ENCODE measurements around the gene RCSD1. TPM values are rescaled to one million over a fixed set of nuclear protein-coding genes. Genes with fewer than 3 reads are reported as not detected.

The RCSD1 gene
- total and polyA plus RNA-seq, 2 of the 13 experiments (the other 11 are each of a cell fraction or from before 2014, with no cell fraction given) = not detected

DNA sequence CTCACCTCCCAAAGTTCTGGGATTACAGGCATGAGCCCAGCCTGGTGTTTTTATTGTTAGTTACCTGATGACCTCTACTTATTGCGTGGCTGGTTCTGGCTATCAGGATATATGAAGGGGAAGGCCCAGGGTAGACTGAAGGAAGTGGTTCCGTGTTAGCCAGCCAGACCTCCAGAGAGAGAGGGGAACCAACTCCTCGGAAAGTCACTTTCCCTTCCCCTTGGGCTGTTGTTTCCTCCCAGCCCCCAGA, 2.5 kb upstream of the RCSD1 start:
- no peak for FAIRE-seq
- BruUV-seq (replicated peaks) = no TSS peak
- ChIA-PET CTCF (ENCODE audit: low intra/inter-chr PET ratio, low total read pairs) (no interaction called here), POLR2A (no interaction called here)
- peak; percentile 19; the same call in 2 of the 3 replicates for ATAC-seq
- no peak for DNase-seq (ENCODE audit: low spot score)
- in situ Hi-C loops (cut with HindIII; ENCODE audit: extremely low pct_ligation_motif_present, low pct_unique_long_range_greater_than_20kb) = no loop called here
- H3K27ac ChIP-seq (ENCODE audit: extremely low read length, insufficient read depth, low read length) = no peak overlapping the region
- TF ChIP-seq NR2F2 (IDR thresholded peaks at IDR 0.05; ENCODE audit: borderline replicate concordance, low read depth) = no peak
- TF ChIP-seq ONECUT2 (CRISPR knock-in tag; IDR thresholded peaks at IDR 0.05) = no peak
- TF ChIP-seq POLR2A (IDR thresholded peaks at IDR 0.05; ENCODE audit: insufficient read depth in 1 of 2, low read depth in 2 of 2, low read length in 2 of 2) = no peak
- TF ChIP-seq, protein P1, sequence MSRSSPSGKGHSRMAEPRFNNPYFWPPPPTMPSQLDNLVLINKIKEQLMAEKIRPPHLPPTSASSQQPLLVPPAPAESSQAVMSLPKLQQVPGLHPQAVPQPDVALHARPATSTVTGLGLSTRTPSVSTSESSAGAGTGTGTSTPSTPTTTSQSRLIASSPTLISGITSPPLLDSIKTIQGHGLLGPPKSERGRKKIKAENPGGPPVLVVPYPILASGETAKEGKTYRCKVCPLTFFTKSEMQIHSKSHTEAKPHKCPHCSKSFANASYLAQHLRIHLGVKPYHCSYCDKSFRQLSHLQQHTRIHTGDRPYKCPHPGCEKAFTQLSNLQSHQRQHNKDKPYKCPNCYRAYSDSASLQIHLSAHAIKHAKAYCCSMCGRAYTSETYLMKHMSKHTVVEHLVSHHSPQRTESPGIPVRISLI (CRISPR knock-in tag; IDR thresholded peaks at IDR 0.05; ENCODE audit: borderline replicate concordance) = no peak
- TF ChIP-seq, protein P2, sequence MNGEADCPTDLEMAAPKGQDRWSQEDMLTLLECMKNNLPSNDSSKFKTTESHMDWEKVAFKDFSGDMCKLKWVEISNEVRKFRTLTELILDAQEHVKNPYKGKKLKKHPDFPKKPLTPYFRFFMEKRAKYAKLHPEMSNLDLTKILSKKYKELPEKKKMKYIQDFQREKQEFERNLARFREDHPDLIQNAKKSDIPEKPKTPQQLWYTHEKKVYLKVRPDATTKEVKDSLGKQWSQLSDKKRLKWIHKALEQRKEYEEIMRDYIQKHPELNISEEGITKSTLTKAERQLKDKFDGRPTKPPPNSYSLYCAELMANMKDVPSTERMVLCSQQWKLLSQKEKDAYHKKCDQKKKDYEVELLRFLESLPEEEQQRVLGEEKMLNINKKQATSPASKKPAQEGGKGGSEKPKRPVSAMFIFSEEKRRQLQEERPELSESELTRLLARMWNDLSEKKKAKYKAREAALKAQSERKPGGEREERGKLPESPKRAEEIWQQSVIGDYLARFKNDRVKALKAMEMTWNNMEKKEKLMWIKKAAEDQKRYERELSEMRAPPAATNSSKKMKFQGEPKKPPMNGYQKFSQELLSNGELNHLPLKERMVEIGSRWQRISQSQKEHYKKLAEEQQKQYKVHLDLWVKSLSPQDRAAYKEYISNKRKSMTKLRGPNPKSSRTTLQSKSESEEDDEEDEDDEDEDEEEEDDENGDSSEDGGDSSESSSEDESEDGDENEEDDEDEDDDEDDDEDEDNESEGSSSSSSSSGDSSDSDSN (CRISPR knock-in tag; IDR thresholded peaks at IDR 0.05) = no peak
- TF ChIP-seq, protein P3, sequence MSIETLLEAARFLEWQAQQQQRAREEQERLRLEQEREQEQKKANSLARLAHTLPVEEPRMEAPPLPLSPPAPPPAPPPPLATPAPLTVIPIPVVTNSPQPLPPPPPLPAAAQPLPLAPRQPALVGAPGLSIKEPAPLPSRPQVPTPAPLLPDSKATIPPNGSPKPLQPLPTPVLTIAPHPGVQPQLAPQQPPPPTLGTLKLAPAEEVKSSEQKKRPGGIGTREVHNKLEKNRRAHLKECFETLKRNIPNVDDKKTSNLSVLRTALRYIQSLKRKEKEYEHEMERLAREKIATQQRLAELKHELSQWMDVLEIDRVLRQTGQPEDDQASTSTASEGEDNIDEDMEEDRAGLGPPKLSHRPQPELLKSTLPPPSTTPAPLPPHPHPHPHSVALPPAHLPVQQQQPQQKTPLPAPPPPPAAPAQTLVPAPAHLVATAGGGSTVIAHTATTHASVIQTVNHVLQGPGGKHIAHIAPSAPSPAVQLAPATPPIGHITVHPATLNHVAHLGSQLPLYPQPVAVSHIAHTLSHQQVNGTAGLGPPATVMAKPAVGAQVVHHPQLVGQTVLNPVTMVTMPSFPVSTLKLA (IDR thresholded peaks at IDR 0.05) = no peak
- TF ChIP-seq ZNF891 (CRISPR knock-in tag; IDR thresholded peaks at IDR 0.05) = no peak
- no peak for TF ChIP-seq ZNF543 (CRISPR knock-in tag; IDR thresholded peaks at IDR 0.05)
- TF ChIP-seq NFE2L1 (CRISPR knock-in tag; IDR thresholded peaks at IDR 0.05; ENCODE audit: borderline replicate concordance) = no peak
- TF ChIP-seq ZNF317 (CRISPR knock-in tag; IDR thresholded peaks at IDR 0.05) = no peak
- TF ChIP-seq KDM5B (CRISPR knock-in tag; IDR thresholded peaks at IDR 0.05; ENCODE audit: borderline replicate concordance) = no peak
- TF ChIP-seq HOXA5 (CRISPR knock-in tag; IDR thresholded peaks at IDR 0.05) = no peak
- TF ChIP-seq HDAC2 (CRISPR knock-in tag; IDR thresholded peaks at IDR 0.05) = no peak
- TF ChIP-seq, protein P4, sequence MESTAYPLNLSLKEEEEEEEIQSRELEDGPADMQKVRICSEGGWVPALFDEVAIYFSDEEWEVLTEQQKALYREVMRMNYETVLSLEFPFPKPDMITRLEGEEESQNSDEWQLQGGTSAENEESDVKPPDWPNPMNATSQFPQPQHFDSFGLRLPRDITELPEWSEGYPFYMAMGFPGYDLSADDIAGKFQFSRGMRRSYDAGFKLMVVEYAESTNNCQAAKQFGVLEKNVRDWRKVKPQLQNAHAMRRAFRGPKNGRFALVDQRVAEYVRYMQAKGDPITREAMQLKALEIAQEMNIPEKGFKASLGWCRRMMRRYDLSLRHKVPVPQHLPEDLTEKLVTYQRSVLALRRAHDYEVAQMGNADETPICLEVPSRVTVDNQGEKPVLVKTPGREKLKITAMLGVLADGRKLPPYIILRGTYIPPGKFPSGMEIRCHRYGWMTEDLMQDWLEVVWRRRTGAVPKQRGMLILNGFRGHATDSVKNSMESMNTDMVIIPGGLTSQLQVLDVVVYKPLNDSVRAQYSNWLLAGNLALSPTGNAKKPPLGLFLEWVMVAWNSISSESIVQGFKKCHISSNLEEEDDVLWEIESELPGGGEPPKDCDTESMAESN (CRISPR knock-in tag; conservative IDR thresholded peaks at IDR 0.05) = no peak
- TF ChIP-seq ZNF629 (CRISPR knock-in tag; conservative IDR thresholded peaks at IDR 0.05) = no peak
- no peak for TF ChIP-seq SP1 (IDR thresholded peaks at IDR 0.05)
- TF ChIP-seq SP1 (CRISPR knock-in tag; IDR thresholded peaks at IDR 0.05) = no peak
- no peak for TF ChIP-seq ZNF792 (CRISPR knock-in tag; IDR thresholded peaks at IDR 0.05)
- TF ChIP-seq ZNF12 (CRISPR knock-in tag; IDR thresholded peaks at IDR 0.05) = no peak
- intact Hi-C loops (cut with micrococcal nuclease; ENCODE audit: unreplicated experiment) = no loop called here
- no peak overlapping the region for H2AFZ ChIP-seq (ENCODE audit: low read length)
- H4K20me1 ChIP-seq (ENCODE audit: insufficient read depth, low read length) = no peaks in the 10 kb centered on the region
- H3K27me3 ChIP-seq (ENCODE audit: control insufficient read depth in 1 of 2, insufficient read depth in 2 of 2, low read length in 2 of 2) = peaks cover 2 to 38% of the 10 kb centered on the region in 2 experiments; a peak in 4 of 5 replicates
- H3K9me3 ChIP-seq (ENCODE audit: low read length) = no peaks in the 10 kb centered on the region
- H3K4me2 ChIP-seq (ENCODE audit: low read depth, low read length) = peak overlapping the region; percentile 68
- H3K36me3 ChIP-seq (replicated peaks in 1 of 2; ENCODE audit: control insufficient read depth in 1 of 2, insufficient read depth in 2 of 2, low read length in 2 of 2) = no peaks in the 10 kb centered on the region
- no peaks in the 10 kb centered on the region for H3K79me2 ChIP-seq (ENCODE audit: insufficient read depth, low read length)
- H3K9ac ChIP-seq (ENCODE audit: insufficient read depth, low read depth, low read length) = no peak overlapping the region
- H3K4me3 ChIP-seq (replicated peaks in 1 of 3; ENCODE audit: insufficient read depth in 1 of 3, low read depth in 2 of 3, low read length in 3 of 3) = peak overlapping the region in 1 of 3 experiments; percentile 51; a peak in 2 of 6 replicates
- WGBS (ENCODE audit: low lambda C conversion rate) = 60% methylated on average over 3 of the region's 3 CpGs
- H3K4me1 ChIP-seq (ENCODE audit: insufficient read depth, low read length) = peaks cover 15% of the 10 kb centered on the region
